ENCODE data around the gene DNM3.

DNA sequence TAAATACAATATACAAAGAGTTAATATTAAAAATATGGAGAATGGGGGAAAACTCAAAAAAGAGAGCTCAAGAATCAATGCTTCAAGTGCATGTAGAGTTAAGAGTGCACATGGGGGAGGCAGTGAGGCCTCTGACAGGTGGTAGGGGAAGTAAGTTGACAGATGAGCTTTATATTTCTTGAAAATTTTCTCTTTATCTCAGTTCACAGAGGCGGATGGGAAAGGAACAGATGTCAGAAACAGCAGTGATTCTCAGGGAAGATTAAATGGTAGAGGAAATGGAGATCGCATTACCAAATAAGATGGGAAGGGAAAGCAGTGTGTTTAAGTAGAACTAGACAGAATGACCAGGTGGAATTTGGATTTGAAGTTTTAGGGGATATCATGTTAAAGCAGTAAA is 379.1 kb downstream of the DNM3 start:
- TF ChIP-seq SPI1 (IDR thresholded peaks at IDR 0.05; ENCODE audit: borderline replicate concordance, low read depth, low read length) (no peak), CTCF (IDR thresholded peaks at IDR 0.05 in 2 of 3, conservative IDR thresholded peaks at IDR 0.05 in 1 of 3; ENCODE audit: insufficient read depth in 2 of 3, low read depth in 1 of 3, low read length in 3 of 3) (no peak), HLTF (IDR thresholded peaks at IDR 0.05) (no peak), KDM1A (IDR thresholded peaks at IDR 0.05) (no peak), NONO (IDR thresholded peaks at IDR 0.05; ENCODE audit: low read depth in 2 of 2, low read length in 1 of 2) (no peak), ELF1 (tag; IDR thresholded peaks at IDR 0.05) (no peak), BRF1 (IDR thresholded peaks at IDR 0.05; ENCODE audit: borderline replicate concordance, extremely low read depth, insufficient read length) (no peak), GATAD2A (IDR thresholded peaks at IDR 0.05) (no peak), RFX5 (IDR thresholded peaks at IDR 0.05; ENCODE audit: low read depth, low read length) (no peak), EGR1 (conservative IDR thresholded peaks at IDR 0.05) (no peak), CUX1 (CRISPR knock-in tag; IDR thresholded peaks at IDR 0.05) (no peak), HIVEP1 (CRISPR knock-in tag; IDR thresholded peaks at IDR 0.05) (no peak)
- TF ChIP-seq, protein P1, sequence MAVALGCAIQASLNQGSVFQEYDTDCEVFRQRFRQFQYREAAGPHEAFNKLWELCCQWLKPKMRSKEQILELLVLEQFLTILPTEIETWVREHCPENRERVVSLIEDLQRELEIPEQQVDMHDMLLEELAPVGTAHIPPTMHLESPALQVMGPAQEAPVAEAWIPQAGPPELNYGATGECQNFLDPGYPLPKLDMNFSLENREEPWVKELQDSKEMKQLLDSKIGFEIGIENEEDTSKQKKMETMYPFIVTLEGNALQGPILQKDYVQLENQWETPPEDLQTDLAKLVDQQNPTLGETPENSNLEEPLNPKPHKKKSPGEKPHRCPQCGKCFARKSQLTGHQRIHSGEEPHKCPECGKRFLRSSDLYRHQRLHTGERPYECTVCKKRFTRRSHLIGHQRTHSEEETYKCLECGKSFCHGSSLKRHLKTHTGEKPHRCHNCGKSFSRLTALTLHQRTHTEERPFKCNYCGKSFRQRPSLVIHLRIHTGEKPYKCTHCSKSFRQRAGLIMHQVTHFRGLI (CRISPR knock-in tag; IDR thresholded peaks at IDR 0.05) = no peak
- TF ChIP-seq, protein P2, sequence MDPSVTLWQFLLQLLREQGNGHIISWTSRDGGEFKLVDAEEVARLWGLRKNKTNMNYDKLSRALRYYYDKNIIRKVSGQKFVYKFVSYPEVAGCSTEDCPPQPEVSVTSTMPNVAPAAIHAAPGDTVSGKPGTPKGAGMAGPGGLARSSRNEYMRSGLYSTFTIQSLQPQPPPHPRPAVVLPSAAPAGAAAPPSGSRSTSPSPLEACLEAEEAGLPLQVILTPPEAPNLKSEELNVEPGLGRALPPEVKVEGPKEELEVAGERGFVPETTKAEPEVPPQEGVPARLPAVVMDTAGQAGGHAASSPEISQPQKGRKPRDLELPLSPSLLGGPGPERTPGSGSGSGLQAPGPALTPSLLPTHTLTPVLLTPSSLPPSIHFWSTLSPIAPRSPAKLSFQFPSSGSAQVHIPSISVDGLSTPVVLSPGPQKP (CRISPR knock-in tag; IDR thresholded peaks at IDR 0.05) = no peak
